ENCODE data around the gene FUCA1. TPM values are rescaled to one million over a fixed set of nuclear protein-coding genes. Genes with fewer than 3 reads are reported as not detected.

Gene FUCA1
- total and polyA plus RNA-seq, 2 of the 8 experiments (the other 6 are each of a cell fraction or from before 2014, with no cell fraction given) = 5.9 to 6.4 TPM

- TF ChIP-seq GTF2F1 (IDR thresholded peaks at IDR 0.05; ENCODE audit: borderline replicate concordance, low read depth, low read length) (no peak), KDM5A (IDR thresholded peaks at IDR 0.05; ENCODE audit: low read length) (no peak)
Observed at GRCh38 chr1:23805025-23805424, 63.1 kb downstream of the FUCA1 start (continued).

Measured in H1 (cell line).